ENCODE data around the gene TEAD2. TPM values are rescaled to one million over a fixed set of nuclear protein-coding genes. Genes with fewer than 3 reads are reported as not detected.
"Not testable (repeated sequence)": the region's sequence is repeated elsewhere in the genome, so short reads cannot be mapped to it uniquely, and the experiment has no call there.

Gene TEAD2
- total and polyA plus RNA-seq, 11 donors: 31.1 to 77.2 (median 52.2) TPM

DNA sequence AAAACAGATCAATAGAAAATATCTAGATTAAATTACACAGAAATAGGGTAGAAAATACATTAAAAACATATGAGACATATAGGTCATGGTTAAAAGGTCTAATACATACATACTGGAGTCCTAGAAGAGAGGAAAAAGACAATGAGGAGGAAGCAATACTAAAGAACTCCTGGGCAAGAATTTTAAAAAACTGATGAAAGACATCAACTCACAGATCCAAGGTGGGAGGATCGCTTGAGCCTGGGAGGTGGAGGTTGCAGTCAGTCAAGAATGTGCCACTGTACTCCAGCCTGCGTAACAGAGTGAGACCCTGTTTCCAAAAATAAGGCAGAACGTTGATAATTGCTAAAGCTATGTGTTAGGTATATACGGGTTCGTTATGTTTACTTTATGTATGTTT, 20.4 kb upstream of the TEAD2 start:
- Histone ChIP-seq H3K4me1 (no peaks in the 10 kb centered on the region), H3K4me3 (no peak overlapping the region), H3K27ac (no peak overlapping the region), H3K9me3 (peaks cover 0 to 19% (median 8%) of the 10 kb centered on the region in 12 donors), H3K27me3 (peaks cover 0 to 8% (median 0%) of the 10 kb centered on the region in 9 donors), H3K36me3 (no peaks in the 10 kb centered on the region)
- WGBS, 4 donors: 87 to 92% (median 89%) methylated on average over 5 of the region's 5 CpGs
- TF ChIP-seq, protein P1, sequence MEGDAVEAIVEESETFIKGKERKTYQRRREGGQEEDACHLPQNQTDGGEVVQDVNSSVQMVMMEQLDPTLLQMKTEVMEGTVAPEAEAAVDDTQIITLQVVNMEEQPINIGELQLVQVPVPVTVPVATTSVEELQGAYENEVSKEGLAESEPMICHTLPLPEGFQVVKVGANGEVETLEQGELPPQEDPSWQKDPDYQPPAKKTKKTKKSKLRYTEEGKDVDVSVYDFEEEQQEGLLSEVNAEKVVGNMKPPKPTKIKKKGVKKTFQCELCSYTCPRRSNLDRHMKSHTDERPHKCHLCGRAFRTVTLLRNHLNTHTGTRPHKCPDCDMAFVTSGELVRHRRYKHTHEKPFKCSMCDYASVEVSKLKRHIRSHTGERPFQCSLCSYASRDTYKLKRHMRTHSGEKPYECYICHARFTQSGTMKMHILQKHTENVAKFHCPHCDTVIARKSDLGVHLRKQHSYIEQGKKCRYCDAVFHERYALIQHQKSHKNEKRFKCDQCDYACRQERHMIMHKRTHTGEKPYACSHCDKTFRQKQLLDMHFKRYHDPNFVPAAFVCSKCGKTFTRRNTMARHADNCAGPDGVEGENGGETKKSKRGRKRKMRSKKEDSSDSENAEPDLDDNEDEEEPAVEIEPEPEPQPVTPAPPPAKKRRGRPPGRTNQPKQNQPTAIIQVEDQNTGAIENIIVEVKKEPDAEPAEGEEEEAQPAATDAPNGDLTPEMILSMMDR (IDR thresholded peaks at IDR 0.05): no peak
- TF ChIP-seq POLR2A (IDR thresholded peaks at IDR 0.05): no peak
- DNase-seq (no peak), ATAC-seq (no peak)
- intact Hi-C loops (cut with DNase I): loop anchor here in 1 of 10 donors (10.0 kb wide), 1 partner anchor 158 kb away; no protein-coding TSS in a partner anchor

GRCh38 chr19:49380391-49380790, 18.2 kb upstream of the TEAD2 start:
- ATAC-seq (no peak), DNase-seq (no peak)
- WGBS, 4 donors: 89 to 95% (median 90%) methylated on average over 3 of the region's 3 CpGs
- TF ChIP-seq, protein P1 (IDR thresholded peaks at IDR 0.05): no peak
- TF ChIP-seq POLR2A (IDR thresholded peaks at IDR 0.05): no peak
- no peaks in the 10 kb centered on the region for H3K4me1 ChIP-seq
- no peak overlapping the region for H3K27ac ChIP-seq
- H3K9me3 ChIP-seq: peaks cover 0 to 19% (median 8%) of the 10 kb centered on the region in 12 donors
- peaks cover 0 to 7% (median 0%) of the 10 kb centered on the region in 9 donors for H3K27me3 ChIP-seq
- no peak overlapping the region for H3K4me3 ChIP-seq
- H3K36me3 ChIP-seq: no peaks in the 10 kb centered on the region
- intact Hi-C loops (cut with DNase I): loop anchor here in 1 of 10 donors (10.0 kb wide), 1 partner anchor 156 kb away; no protein-coding TSS in a partner anchor

GRCh38 chr19:49378512-49378911, 16.3 kb upstream of the TEAD2 start:
- Histone ChIP-seq H3K4me3 (no peak overlapping the region), H3K4me1 (no peaks in the 10 kb centered on the region), H3K9me3 (peaks cover 0 to 19% (median 8%) of the 10 kb centered on the region in 12 donors), H3K36me3 (no peaks in the 10 kb centered on the region), H3K27ac (no peak overlapping the region), H3K27me3 (peaks cover 0 to 4% (median 0%) of the 10 kb centered on the region in 9 donors)
- WGBS, 4 donors: 62 to 75% (median 74%) methylated on average over 3 of the region's 3 CpGs
- DNase-seq (no peak), ATAC-seq (no peak)
- intact Hi-C loops (cut with DNase I): no loop called here
- TF ChIP-seq POLR2A (IDR thresholded peaks at IDR 0.05): no peak
- TF ChIP-seq, protein P1 (IDR thresholded peaks at IDR 0.05): no peak

GRCh38 chr19:49374665-49375434, 12.6 kb upstream of the TEAD2 start:
- H3K36me3 ChIP-seq: no peaks in the 10 kb centered on the region
- H3K27me3 ChIP-seq: no peaks in the 10 kb centered on the region
- DNase-seq (no peak), ATAC-seq (no peak)
- WGBS, 4 donors: 84 to 87% (median 85%) methylated on average over 9 to 16 of the region's 16 CpGs
- peaks cover 0 to 3% (median 0%) of the 10 kb centered on the region in 12 donors for H3K9me3 ChIP-seq
- H3K4me3 ChIP-seq: no peak overlapping the region
- H3K27ac ChIP-seq: no peak overlapping the region
- intact Hi-C loops (cut with DNase I): no loop called here
- H3K4me1 ChIP-seq: no peaks in the 10 kb centered on the region
- TF ChIP-seq, protein P1 (IDR thresholded peaks at IDR 0.05): no peak
- no peak for TF ChIP-seq POLR2A (IDR thresholded peaks at IDR 0.05)

DNA sequence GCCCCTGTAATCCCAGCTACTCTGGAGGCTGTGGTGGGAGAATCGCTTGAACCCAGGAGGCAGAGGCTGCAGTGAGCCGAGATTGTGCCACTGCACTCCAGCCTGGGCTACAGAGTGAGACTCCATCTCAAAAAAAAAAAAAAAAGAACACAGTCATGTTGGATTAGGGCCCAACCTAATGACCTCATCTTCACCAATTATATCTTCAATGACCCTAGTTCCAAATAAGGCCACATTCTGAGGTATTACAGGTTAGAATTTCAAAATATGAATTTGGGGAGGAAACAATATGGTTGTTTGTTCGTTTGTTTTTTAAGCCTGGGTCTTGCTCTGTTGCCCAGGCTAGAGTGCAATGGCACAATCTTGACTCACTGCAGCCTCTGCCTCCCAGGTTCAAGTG, 11.0 kb upstream of the TEAD2 start:
- WGBS, 4 donors: 70 to 85% (median 84%) methylated on average over 3 of the region's 3 CpGs
- DNase-seq; H3K27me3 ChIP-seq; H3K27ac ChIP-seq; H3K36me3 ChIP-seq; H3K4me1 ChIP-seq; ATAC-seq; H3K4me3 ChIP-seq; intact Hi-C loops (cut with DNase I): not testable (repeated sequence)
- H3K9me3 ChIP-seq: peaks cover 0 to 19% (median 11%) of the 10 kb centered on the region in 12 donors
